Activated CD4-positive, alpha-beta T cell treated with anti-CD3 and anti-CD28 coated beads, Interleukin-2, amount 50 U/mL, for 4 hours (primary cell): ENCODE data around the gene OVAAL.

ENCODE experiments used
- DNase-seq, 2 experiments: peaks; one replicate each; pipeline ENCODE4 v3.0.0-alpha.2; 2020

Gene OVAAL

DNA sequence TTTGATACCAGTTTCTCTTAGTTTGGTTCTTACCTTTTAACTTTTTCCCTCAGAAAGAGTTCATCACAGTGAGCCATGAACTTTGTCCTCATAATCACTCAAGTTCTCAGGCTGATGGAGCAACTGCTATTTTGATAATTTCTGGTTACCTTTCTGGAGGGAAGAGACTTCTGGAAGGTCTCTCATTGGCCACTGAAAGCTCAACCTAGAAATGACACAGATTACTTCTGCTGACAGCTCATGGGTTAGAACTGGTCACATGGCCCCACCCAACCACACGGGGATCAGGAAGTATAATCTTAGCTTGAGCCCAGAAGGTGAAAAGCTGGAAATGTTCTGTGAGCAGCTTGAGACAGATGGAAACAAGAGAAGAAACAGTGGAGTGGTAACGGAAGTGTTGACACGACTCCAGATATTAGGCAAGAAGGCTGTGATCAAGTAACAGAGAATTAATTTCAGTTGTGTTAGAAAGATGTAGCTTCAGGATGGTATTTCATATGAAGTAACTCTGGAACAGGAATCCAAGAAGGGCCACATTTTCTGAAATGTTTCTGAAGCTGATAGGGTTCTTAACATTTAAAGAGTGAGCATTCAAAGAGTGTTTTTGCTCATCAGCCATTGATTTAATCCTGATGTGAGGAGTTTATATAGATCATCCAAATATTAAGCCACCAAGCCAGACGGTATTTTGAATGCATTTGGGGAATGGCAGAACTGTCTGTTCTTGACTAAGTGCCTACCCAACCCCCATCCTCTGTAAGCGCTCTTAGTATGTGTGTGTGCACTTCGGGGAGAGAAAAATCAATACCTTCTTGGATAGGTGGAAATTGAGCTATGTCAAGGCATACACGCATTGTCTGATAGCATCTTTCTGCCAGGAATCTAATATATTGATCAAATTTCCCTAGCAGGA lies 51.1 kb downstream of the OVAAL start:
- DNase-seq: no peak

DNA sequence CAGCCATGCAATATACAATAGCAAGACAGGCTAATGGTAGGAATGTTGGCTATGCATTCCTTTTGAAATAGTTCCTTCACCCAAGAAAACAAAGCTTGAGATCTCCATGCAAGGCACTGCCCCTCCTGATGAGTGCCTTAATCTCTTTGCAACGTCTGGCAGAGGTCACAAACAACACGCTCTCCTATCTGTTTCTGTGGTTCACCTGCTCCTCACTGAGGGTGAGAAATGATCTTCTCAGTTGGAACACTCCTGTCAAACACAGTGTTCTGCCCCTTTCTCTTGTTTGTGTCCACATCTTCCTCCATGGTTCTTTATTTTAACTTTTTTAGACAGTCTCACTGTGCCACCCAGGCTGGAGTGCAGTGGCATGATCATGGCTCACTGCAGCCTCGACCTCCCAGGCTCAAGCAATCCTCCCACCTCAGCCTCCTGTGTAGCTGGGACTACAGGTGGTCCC lies 51.8 kb downstream of the OVAAL start:
- no peak for DNase-seq

DNA sequence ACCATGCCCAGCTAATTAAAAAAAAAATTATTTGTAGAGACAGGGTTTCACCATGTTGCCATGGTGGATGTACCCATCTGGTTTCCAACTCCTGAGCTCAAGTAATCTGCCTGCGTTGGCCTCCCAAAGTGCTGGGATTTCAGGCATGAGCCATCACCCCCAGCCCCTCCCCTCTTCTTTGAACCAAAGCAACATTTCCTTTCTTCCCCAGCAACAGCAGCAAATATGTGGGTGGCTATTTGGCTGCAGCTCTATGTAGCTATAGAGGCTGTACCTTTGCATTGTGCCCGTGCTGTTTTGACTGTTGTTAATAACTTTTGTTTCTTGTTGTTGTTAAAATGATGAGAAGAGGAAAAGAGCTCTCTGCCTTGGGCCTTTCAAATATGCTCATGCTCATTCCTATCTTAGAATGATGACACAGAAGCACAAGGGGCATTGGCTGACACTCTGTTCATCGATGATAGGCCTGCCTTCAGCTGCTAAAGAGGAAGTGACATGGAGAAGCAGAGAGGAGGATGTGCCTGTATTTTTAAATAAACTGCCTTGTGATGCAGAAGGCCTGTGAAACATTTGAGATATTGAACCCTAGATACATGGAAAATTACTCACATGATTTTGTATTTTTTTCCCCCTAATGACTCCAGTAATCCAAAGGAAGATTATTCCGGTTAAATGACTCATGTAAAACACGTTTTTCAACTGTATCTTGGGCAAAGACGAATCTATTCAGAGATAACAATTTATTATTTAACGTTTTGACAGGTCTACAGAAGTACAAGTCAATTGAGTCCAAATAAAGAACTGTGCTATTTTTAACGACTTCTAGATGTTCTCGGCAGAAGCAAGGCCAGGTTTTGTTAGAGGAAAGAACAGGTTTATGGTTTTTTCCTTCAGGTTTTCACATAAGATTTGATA lies 52.5 kb downstream of the OVAAL start:
- no peak for DNase-seq

DNA sequence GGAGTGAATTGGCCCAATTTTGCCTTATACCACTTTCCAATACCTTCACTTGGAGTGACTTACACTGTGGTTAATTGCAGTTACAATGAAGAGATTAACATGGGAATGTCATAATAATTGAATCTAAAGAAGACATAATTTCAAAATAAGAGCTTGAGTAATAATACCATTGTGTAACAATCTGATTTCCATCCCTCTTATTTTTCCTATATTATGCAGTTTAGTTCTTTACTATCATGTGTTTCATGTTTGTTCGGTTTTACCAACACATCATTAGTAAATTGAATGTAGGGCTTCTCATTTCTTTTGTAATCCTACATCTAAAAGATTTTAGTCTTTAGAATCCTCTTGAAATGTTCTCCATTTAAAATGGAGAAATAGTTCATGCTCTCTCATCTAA lies 53.9 kb downstream of the OVAAL start:
- no peak for DNase-seq

DNA sequence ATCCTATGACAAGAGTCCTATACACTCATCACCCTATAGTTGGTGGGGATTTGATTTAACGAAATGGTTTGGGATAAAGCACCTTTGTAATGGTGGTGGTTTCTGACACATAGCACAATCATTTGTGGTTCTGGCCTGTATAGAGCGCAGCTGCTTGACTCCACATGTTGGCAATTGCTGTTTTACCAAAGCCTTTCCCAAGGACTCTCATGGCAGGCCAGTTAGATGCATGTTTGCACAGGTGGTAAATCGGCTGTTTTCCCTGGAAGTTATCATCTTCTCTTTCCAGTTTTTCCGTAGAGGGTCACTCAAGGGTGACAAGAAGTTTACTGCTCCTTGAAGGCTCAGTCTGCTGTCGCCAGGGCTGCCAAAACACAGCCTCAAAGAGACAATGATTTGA lies 56.0 kb downstream of the OVAAL start:
- DNase-seq: no peak

DNA sequence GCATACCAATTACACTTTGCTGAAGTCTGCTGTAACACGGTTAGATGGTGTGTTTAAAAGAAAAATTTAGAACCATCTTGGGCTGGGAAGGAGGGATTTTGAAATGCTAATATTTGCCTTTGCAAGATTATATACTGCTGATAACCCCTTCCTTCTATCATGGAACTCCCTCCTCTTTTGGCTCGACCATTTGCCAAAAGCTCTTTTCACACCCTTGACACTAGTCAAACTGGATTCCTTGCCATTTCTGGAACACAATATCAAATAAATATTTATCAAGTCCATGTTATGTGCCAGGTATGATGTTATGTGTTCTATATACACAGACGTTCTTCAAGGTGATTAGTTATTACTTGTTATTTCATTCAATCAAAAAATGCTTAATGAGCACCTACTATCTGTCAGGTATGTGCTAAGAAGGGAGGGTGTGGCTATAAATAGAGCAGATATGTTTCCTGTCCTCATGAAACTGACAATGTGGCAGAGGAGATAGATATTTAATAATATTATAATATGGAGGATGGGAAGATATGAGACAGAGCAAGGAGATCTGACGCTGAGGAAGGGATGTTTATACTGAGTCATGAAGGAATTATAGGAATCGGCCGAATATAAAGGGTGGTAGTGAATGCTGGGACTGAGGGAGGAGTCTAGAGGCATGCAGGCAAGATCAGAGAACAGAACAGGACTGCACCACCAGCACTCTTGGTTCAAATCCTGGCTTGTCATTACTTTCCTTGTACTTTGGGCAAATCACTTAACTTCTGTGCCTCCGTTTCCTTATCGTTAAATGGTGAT lies 56.9 kb downstream of the OVAAL start:
- DNase-seq: no peak
